ENCODE data around the gene ADAM19. TPM values are rescaled to one million over a fixed set of nuclear protein-coding genes. Genes with fewer than 3 reads are reported as not detected.

The ADAM19 gene
- total and polyA plus RNA-seq, 7 experiments from 2014 or later = 0.10 to 410 (median 0.86) TPM

DNA sequence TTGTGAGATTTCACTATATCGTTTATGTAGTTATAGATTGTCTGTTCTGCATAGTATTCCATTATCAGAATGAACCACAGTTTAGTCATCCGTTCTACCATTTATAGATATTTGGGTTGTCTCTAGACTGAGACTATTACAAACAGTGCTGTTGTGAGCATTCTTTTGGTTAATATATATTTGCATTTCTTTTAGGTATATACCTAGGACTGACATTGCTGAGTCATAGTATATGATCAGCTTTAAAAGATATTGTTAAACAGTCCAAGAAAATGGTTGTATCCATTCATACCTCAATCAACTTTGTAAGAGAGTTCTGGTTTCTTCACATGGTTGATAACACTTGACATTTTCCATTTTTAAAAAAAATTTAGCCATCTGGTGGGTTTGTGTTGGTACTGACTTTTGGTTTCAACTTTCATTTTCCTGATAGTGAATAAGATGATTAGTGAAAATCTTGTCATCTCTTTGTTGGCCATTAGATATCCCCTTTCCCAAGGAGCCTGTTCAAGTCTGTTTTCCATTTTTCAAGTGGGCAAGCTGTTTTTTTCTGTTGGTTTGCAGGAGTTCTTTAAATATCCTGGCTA lies 22.9 kb upstream of the ADAM19 start:
- CTCF ChIA-PET = no interaction called here
- H3K27ac ChIP-seq (ENCODE audit: low read depth, low read length) = no peak overlapping the region

GRCh38 chr5:157597277-157597676 lies 21.7 kb upstream of the ADAM19 start:
- Mint-ChIP-seq H3K27ac (peak overlapping the region in 1 of 9 donors; percentile 85), H3K36me3 (peaks cover 0 to 20% (median 0%) of the 10 kb centered on the region in 5 donors), H3K27me3 (no peaks in the 10 kb centered on the region), H3K9me3 (no peaks in the 10 kb centered on the region), H3K4me3 (peak overlapping the region in 1 of 10 donors; percentile 48), H3K4me1 (peaks cover 13 to 92% (median 30%) of the 10 kb centered on the region in 7 donors)
- ATAC-seq = no peak
- ChIA-PET CTCF (no interaction called here), POLR2A (no interaction called here)
- intact Hi-C loops (cut with micrococcal nuclease) = no loop called here
- H3K27me3 ChIP-seq (ENCODE audit: control insufficient read depth in 2 of 2, insufficient read depth in 2 of 2, low read length in 2 of 2) = no peaks in the 10 kb centered on the region
- DNase-seq = no peak
- H3K9me3 ChIP-seq (ENCODE audit: control insufficient read depth in 2 of 3, low read length in 3 of 3) = no peaks in the 10 kb centered on the region
- no peak overlapping the region for H3K27ac ChIP-seq (ENCODE audit: low read depth, low read length)
- H3K36me3 ChIP-seq (ENCODE audit: control insufficient read depth in 2 of 3, insufficient read depth in 3 of 3, low read length in 3 of 3) = no peaks in the 10 kb centered on the region
- H3K4me3 ChIP-seq (ENCODE audit: low read length) = no peak overlapping the region
- H3K4me1 ChIP-seq (ENCODE audit: control insufficient read depth in 2 of 2, insufficient read depth in 2 of 2, low read length in 2 of 2) = peaks cover 5 to 36% of the 10 kb centered on the region in 2 donors

More for the DNA sequence above, 22.9 kb upstream of the ADAM19 start:
- H3K36me3 Mint-ChIP-seq = peaks cover 0 to 20% (median 0%) of the 10 kb centered on the region in 5 donors
- H3K4me3 ChIP-seq (ENCODE audit: low read length) = no peak overlapping the region
- peaks cover 17 to 38% of the 10 kb centered on the region in 2 donors for H3K4me1 ChIP-seq (ENCODE audit: control insufficient read depth in 2 of 2, insufficient read depth in 2 of 2, low read length in 2 of 2)
- DNase-seq = no peak
- H3K27ac Mint-ChIP-seq = peak overlapping the region in 1 of 9 donors; percentile 75
- H3K9me3 ChIP-seq (ENCODE audit: control insufficient read depth in 2 of 3, low read length in 3 of 3) = no peaks in the 10 kb centered on the region
- POLR2A ChIA-PET = interaction anchor here (0.5 to 0.6 kb wide), 2 partner anchors 80 to 382 kb away, joined by 3 to 5 read pairs; no protein-coding TSS in a partner anchor
- no peaks in the 10 kb centered on the region for H3K27me3 Mint-ChIP-seq
- intact Hi-C loops (cut with micrococcal nuclease) = no loop called here
- no peak for ATAC-seq
- H3K4me1 Mint-ChIP-seq = peaks cover 14 to 92% (median 35%) of the 10 kb centered on the region in 7 donors
- H3K4me3 Mint-ChIP-seq = peak overlapping the region in 1 of 10 donors; percentile 29
- no peaks in the 10 kb centered on the region for H3K27me3 ChIP-seq (ENCODE audit: control insufficient read depth in 2 of 2, insufficient read depth in 2 of 2, low read length in 2 of 2)
- no peaks in the 10 kb centered on the region for H3K9me3 Mint-ChIP-seq
- H3K36me3 ChIP-seq (ENCODE audit: control insufficient read depth in 2 of 3, insufficient read depth in 3 of 3, low read length in 3 of 3) = no peaks in the 10 kb centered on the region

GRCh38 chr5:157596487-157596886 lies 20.9 kb upstream of the ADAM19 start:
- no peaks in the 10 kb centered on the region for H3K27me3 ChIP-seq (ENCODE audit: control insufficient read depth in 2 of 2, insufficient read depth in 2 of 2, low read length in 2 of 2)
- H3K4me3 Mint-ChIP-seq = peak overlapping the region in 1 of 10 donors; percentile 48
- peaks cover 11 to 93% (median 24%) of the 10 kb centered on the region in 7 donors for H3K4me1 Mint-ChIP-seq
- DNase-seq (peak in 1 of 9 donors; percentile 57), ATAC-seq (peak; percentile 70)
- H3K27ac ChIP-seq (ENCODE audit: low read depth, low read length) = no peak overlapping the region
- H3K27ac Mint-ChIP-seq = peak overlapping the region in 1 of 9 donors; percentile 85
- H3K4me3 ChIP-seq (ENCODE audit: low read length) = no peak overlapping the region
- peaks cover 0 to 6% (median 0%) of the 10 kb centered on the region in 5 donors for H3K27me3 Mint-ChIP-seq
- ChIA-PET CTCF (no interaction called here), POLR2A (no interaction called here)
- H3K9me3 ChIP-seq (ENCODE audit: control insufficient read depth in 2 of 3, low read length in 3 of 3) = no peaks in the 10 kb centered on the region
- H3K4me1 ChIP-seq (ENCODE audit: control insufficient read depth in 2 of 2, insufficient read depth in 2 of 2, low read length in 2 of 2) = peaks cover 5 to 35% of the 10 kb centered on the region in 2 donors
- H3K36me3 ChIP-seq (ENCODE audit: control insufficient read depth in 2 of 3, insufficient read depth in 3 of 3, low read length in 3 of 3) = no peaks in the 10 kb centered on the region
- H3K36me3 Mint-ChIP-seq = peaks cover 0 to 25% (median 6%) of the 10 kb centered on the region in 5 donors
- H3K9me3 Mint-ChIP-seq = peaks cover 0 to 6% (median 0%) of the 10 kb centered on the region in 11 donors
- intact Hi-C loops (cut with micrococcal nuclease) = no loop called here

DNA sequence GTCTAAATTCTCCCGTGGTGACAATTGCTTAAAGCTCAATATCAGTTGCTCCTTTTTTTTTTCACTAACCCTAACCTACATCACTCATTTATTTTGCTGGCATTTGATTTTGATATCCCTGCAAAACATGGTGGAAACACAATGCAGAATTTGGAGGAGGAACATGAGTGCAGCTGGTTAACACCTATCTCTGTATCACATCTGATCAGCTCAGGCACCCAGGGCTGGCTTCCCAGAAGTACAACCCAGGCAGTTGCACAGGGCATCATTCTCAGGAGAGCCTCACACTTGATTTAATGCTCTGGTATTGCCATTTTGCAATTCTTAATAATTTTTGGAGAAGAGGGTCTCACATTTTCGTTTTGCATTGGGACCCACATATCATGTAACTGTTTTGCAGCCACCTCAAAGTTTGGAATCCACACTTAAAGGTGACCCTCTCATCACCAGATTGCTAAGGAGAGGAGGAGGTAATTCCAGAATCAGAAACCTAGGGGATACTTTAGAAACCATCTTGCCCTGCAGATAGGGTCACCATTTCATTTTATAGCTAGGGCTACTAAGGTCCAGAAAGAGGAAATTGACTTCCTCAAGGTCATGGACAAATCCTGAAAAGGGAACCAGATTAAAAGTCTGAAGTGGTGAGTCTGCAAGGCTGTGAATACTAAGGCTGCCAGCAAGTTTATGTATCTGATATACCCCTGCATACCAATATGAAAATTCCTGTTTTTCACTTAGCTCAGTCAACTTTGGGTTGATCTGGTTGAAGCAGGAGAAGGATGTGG lies 19.3 kb upstream of the ADAM19 start:
- no peak for DNase-seq
- Mint-ChIP-seq H3K9me3 (peaks cover 0 to 7% (median 0%) of the 10 kb centered on the region in 11 donors), H3K27ac (peak overlapping the region in 1 of 9 donors; percentile 85), H3K4me1 (peaks cover 11 to 82% (median 24%) of the 10 kb centered on the region in 7 donors), H3K27me3 (peaks cover 0 to 6% (median 0%) of the 10 kb centered on the region in 5 donors), H3K36me3 (peaks cover 0 to 23% (median 6%) of the 10 kb centered on the region in 5 donors), H3K4me3 (peak overlapping the region in 1 of 10 donors; percentile 60)
- Histone ChIP-seq H3K4me1 (ENCODE audit: control insufficient read depth in 2 of 2, insufficient read depth in 2 of 2, low read length in 2 of 2) (peaks cover 5 to 35% of the 10 kb centered on the region in 2 donors), H3K36me3 (ENCODE audit: control insufficient read depth in 2 of 3, insufficient read depth in 3 of 3, low read length in 3 of 3) (no peaks in the 10 kb centered on the region), H3K27ac (ENCODE audit: low read depth, low read length) (no peak overlapping the region), H3K4me3 (ENCODE audit: low read length) (no peak overlapping the region), H3K9me3 (ENCODE audit: control insufficient read depth in 2 of 3, low read length in 3 of 3) (no peaks in the 10 kb centered on the region), H3K27me3 (ENCODE audit: control insufficient read depth in 2 of 2, insufficient read depth in 2 of 2, low read length in 2 of 2) (no peaks in the 10 kb centered on the region)
- POLR2A ChIA-PET = no interaction called here
- CTCF ChIA-PET = no interaction called here
- ATAC-seq = peak; percentile 38
- intact Hi-C loops (cut with micrococcal nuclease) = loop anchor here in 1 of 2 donors (1.0 kb wide), 1 partner anchor 13 kb away; no protein-coding TSS in a partner anchor

DNA sequence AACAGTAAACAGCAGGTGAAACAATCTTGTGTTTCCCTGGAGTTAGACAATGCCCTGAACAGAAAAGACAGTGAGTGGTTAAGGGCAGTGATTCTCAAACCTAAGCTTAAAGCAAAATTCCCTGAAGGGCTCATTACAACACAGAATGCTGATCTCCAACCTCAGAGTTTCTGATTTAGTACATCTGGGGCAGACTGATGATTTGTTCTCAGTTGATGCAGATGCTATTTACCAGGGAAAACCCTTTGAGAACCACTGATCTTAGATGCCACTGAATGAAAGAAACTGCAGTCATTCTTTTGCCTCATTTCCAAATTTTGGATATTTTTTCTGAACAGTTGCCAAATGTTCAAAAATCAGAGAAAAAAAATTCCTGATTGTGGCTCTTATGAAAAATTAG lies 18.7 kb upstream of the ADAM19 start:
- no peak overlapping the region for H3K27ac ChIP-seq (ENCODE audit: low read depth, low read length)
- H3K4me3 Mint-ChIP-seq = peak overlapping the region in 1 of 10 donors; percentile 60
- ATAC-seq = no peak

GRCh38 chr5:157593052-157593757 lies 17.6 kb upstream of the ADAM19 start:
- no peak for ATAC-seq
- H3K9me3 Mint-ChIP-seq = peaks cover 0 to 8% (median 0%) of the 10 kb centered on the region in 11 donors
- H3K4me1 Mint-ChIP-seq = peaks cover 11 to 71% (median 24%) of the 10 kb centered on the region in 7 donors
- H3K9me3 ChIP-seq (ENCODE audit: control insufficient read depth in 2 of 3, low read length in 3 of 3) = no peaks in the 10 kb centered on the region
- H3K36me3 Mint-ChIP-seq = peaks cover 0 to 24% (median 6%) of the 10 kb centered on the region in 5 donors
- ChIA-PET POLR2A (interaction anchor here (1.0 to 1.4 kb wide), 2 partner anchors 14 to 65 kb away, joined by 3 read pairs; no protein-coding TSS in a partner anchor), CTCF (no interaction called here)
- H3K4me1 ChIP-seq (ENCODE audit: control insufficient read depth in 2 of 2, insufficient read depth in 2 of 2, low read length in 2 of 2) = peaks cover 5 to 35% of the 10 kb centered on the region in 2 donors
- H3K36me3 ChIP-seq (ENCODE audit: control insufficient read depth in 2 of 3, insufficient read depth in 3 of 3, low read length in 3 of 3) = no peaks in the 10 kb centered on the region
- no peak overlapping the region for H3K4me3 ChIP-seq (ENCODE audit: low read length)
- no peak for DNase-seq
- H3K27me3 ChIP-seq (ENCODE audit: control insufficient read depth in 2 of 2, insufficient read depth in 2 of 2, low read length in 2 of 2) = no peaks in the 10 kb centered on the region
- H3K27ac Mint-ChIP-seq = peak overlapping the region in 1 of 9 donors; percentile 80
- peaks cover 0 to 6% (median 0%) of the 10 kb centered on the region in 5 donors for H3K27me3 Mint-ChIP-seq
- intact Hi-C loops (cut with micrococcal nuclease) = no loop called here
- peak overlapping the region in 1 of 10 donors; percentile 67 for H3K4me3 Mint-ChIP-seq
- no peak overlapping the region for H3K27ac ChIP-seq (ENCODE audit: low read depth, low read length)

More for the DNA sequence above, 18.7 kb upstream of the ADAM19 start:
- intact Hi-C loops (cut with micrococcal nuclease) = loop anchor here in 1 of 2 donors (1.0 kb wide), 1 partner anchor 12 kb away; no protein-coding TSS in a partner anchor
- peaks cover 0 to 8% (median 0%) of the 10 kb centered on the region in 11 donors for H3K9me3 Mint-ChIP-seq
- POLR2A ChIA-PET = no interaction called here
- peaks cover 11 to 77% (median 24%) of the 10 kb centered on the region in 7 donors for H3K4me1 Mint-ChIP-seq
- Histone ChIP-seq H3K4me1 (ENCODE audit: control insufficient read depth in 2 of 2, insufficient read depth in 2 of 2, low read length in 2 of 2) (peaks cover 5 to 35% of the 10 kb centered on the region in 2 donors), H3K27me3 (ENCODE audit: control insufficient read depth in 2 of 2, insufficient read depth in 2 of 2, low read length in 2 of 2) (no peaks in the 10 kb centered on the region), H3K4me3 (ENCODE audit: low read length) (no peak overlapping the region), H3K36me3 (ENCODE audit: control insufficient read depth in 2 of 3, insufficient read depth in 3 of 3, low read length in 3 of 3) (no peaks in the 10 kb centered on the region), H3K9me3 (ENCODE audit: control insufficient read depth in 2 of 3, low read length in 3 of 3) (no peaks in the 10 kb centered on the region)
- peaks cover 0 to 24% (median 6%) of the 10 kb centered on the region in 5 donors for H3K36me3 Mint-ChIP-seq
- peaks cover 0 to 6% (median 0%) of the 10 kb centered on the region in 5 donors for H3K27me3 Mint-ChIP-seq
- CTCF ChIA-PET = no interaction called here
- no peak for DNase-seq
- peak overlapping the region in 1 of 9 donors; percentile 85 for H3K27ac Mint-ChIP-seq
